IMR-90 (cell line): ENCODE results near the gene PRKN. TPM values are rescaled to one million over a fixed set of nuclear protein-coding genes. Genes with fewer than 3 reads are reported as not detected.

Source experiments
- ATAC-seq: fragments of 200-7000 bp; cut with Tn5 transposase; 2 replicates; pipeline ENCODE4 v1.9.1; 2020; ENCODE audit warnings: low read depth, mild to moderate bottlenecking, moderate library complexity
- BruUV-seq: library from RNA; stranded (reverse); fragments of 400-500 nt; replicated peaks from 2 replicates; lab custom pipeline; 2021; lab: Mats Ljungman, UMichigan
- CTCF ChIA-PET: fragments of 300-600 bp; formaldehyde crosslinking; extraction: SDS; loops from one replicate; lab custom pipeline; 2021; ENCODE audit warnings: antibody characterized with exemption; lab: Yijun Ruan, JAX
- POLR2A ChIA-PET: fragments of 300-600 bp; sonication (Branson Sonifier 250); formaldehyde crosslinking; loops from one replicate; lab custom pipeline; 2022; ENCODE audit warnings: antibody characterized with exemption; ENCODE audit not compliant: unreplicated experiment; lab: Charles Lee
- DNase-seq: peaks from one replicate; pipeline ENCODE4 v3.0.0; 2013
- H2AFZ ChIP-seq: replicated peaks from 2 replicates; pipeline ENCODE3; 2013; ENCODE audit warnings: low read length, mild to moderate bottlenecking; ENCODE audit not compliant: poor library complexity
- H2AK5ac ChIP-seq: 2 replicates; pipeline ENCODE4 v1.6.1; 2013; ENCODE audit warnings: low read depth, low read length, inconsistent platforms
- H2AK9ac ChIP-seq: replicated peaks from 2 replicates; pipeline ENCODE3; 2013; ENCODE audit warnings: mild to moderate bottlenecking, low read depth, low read length, moderate library complexity; ENCODE audit not compliant: poor library complexity
- H2BK120ac ChIP-seq: 2 replicates; pipeline ENCODE4 v1.6.1; 2013; ENCODE audit warnings: low read depth, low read length, inconsistent platforms
- H2BK15ac ChIP-seq: 3 replicates; pipeline ENCODE4 v1.6.1; 2013; ENCODE audit warnings: low read depth, low read length, inconsistent platforms
- H2BK20ac ChIP-seq: 2 replicates; pipeline ENCODE4 v1.6.1; 2013; ENCODE audit warnings: low read depth, mild to moderate bottlenecking, inconsistent platforms, low read length, moderate library complexity
- H2BK5ac ChIP-seq: 2 replicates; pipeline ENCODE4 v1.6.1; 2013; ENCODE audit warnings: mild to moderate bottlenecking, low read depth, low read length, inconsistent platforms; ENCODE audit not compliant: poor library complexity, severe bottlenecking
- H3K14ac ChIP-seq: replicated peaks from 2 replicates; pipeline ENCODE4 v1.6.1; 2013; ENCODE audit warnings: low read depth, low read length, inconsistent platforms
- H3K18ac ChIP-seq: 2 replicates; pipeline ENCODE4 v1.6.1; 2013; ENCODE audit warnings: low read depth, low read length, control low read depth
- H3K23ac ChIP-seq: 2 replicates; pipeline ENCODE4 v1.6.1; 2013; ENCODE audit warnings: low read depth, low read length, inconsistent platforms
- H3K27ac ChIP-seq: 2 replicates; pipeline ENCODE4 v1.5.1; 2013; ENCODE audit warnings: mild to moderate bottlenecking, control low read depth, low read length; ENCODE audit not compliant: insufficient read depth
- H3K27me3 ChIP-seq: 2 replicates; pipeline ENCODE4 v1.6.1; 2013; ENCODE audit warnings: low read length; ENCODE audit not compliant: control insufficient read depth, insufficient read depth
- H3K36me3 ChIP-seq: 2 replicates; pipeline ENCODE4 v1.6.1; 2013; ENCODE audit warnings: low read length, mixed read lengths; ENCODE audit not compliant: control insufficient read depth, insufficient read depth
- H3K4ac ChIP-seq: 2 replicates; pipeline ENCODE4 v1.6.1; 2013; ENCODE audit warnings: low read depth, low read length, inconsistent platforms
- H3K4me1 ChIP-seq: 2 replicates; pipeline ENCODE4 v1.6.1; 2013; ENCODE audit warnings: low read length, mixed read lengths; ENCODE audit not compliant: control insufficient read depth, insufficient read depth
- H3K4me2 ChIP-seq: 2 replicates; pipeline ENCODE4 v1.6.1; 2013; ENCODE audit warnings: low read depth, mild to moderate bottlenecking, control low read depth, low read length, moderate library complexity
- H3K4me3 ChIP-seq: 2 replicates; pipeline ENCODE4 v1.5.1; 2013; ENCODE audit warnings: low read depth, mild to moderate bottlenecking, control low read depth, low read length, moderate library complexity; ENCODE audit not compliant: insufficient read depth
- H3K56ac ChIP-seq: 2 replicates; pipeline ENCODE4 v1.6.1; 2013; ENCODE audit warnings: low read length, inconsistent platforms; ENCODE audit not compliant: insufficient read depth; ENCODE audit errors: extremely low read depth
- H3K79me1 ChIP-seq, 2 experiments: 2 replicates each; pipeline ENCODE4 v1.6.1; 2013; ENCODE audit warnings: low read length in 2 of 2, inconsistent platforms in 1 of 2, low read depth in 1 of 2
- H3K9ac ChIP-seq: 2 replicates; pipeline ENCODE4 v1.6.1; 2013; ENCODE audit warnings: low read depth, low read length, control low read depth
- H3K9me1 ChIP-seq: 2 replicates; pipeline ENCODE4 v1.6.1; 2013; ENCODE audit warnings: low read length, inconsistent platforms; ENCODE audit not compliant: insufficient read depth
- H3K9me3 ChIP-seq: 2 replicates; pipeline ENCODE4 v1.6.1; 2013; ENCODE audit warnings: low read length; ENCODE audit not compliant: control insufficient read depth, insufficient read depth
- H4K20me1 ChIP-seq: 2 replicates; pipeline ENCODE4 v1.6.1; 2013; ENCODE audit warnings: low read length, inconsistent platforms; ENCODE audit not compliant: insufficient read depth
- H4K5ac ChIP-seq: 2 replicates; pipeline ENCODE4 v1.6.1; 2013; ENCODE audit warnings: mild to moderate bottlenecking, low read depth, low read length, control low read depth
- H4K8ac ChIP-seq, 2 experiments: 2 replicates each; pipeline ENCODE4 v1.6.1; 2013; ENCODE audit warnings: low read depth in 2 of 2, low read length in 2 of 2, control low read depth in 1 of 2, inconsistent platforms in 1 of 2
- H4K91ac ChIP-seq: 2 replicates; pipeline ENCODE4 v1.6.1; 2013; ENCODE audit warnings: low read depth, low read length, inconsistent platforms; ENCODE audit not compliant: insufficient read depth
- CHD1 ChIP-seq: IDR thresholded peaks from 2 replicates; pipeline ENCODE4 v1.6.1; 2012; ENCODE audit warnings: low read depth, low read length, improper control_type of control experiment
- FOS ChIP-seq: fragments of 150-350 bp; IDR thresholded peaks from 2 replicates; pipeline ENCODE4 v1.6.1; 2016; ENCODE audit warnings: low read depth, low read length
- MAFK ChIP-seq: IDR thresholded peaks from 2 replicates; pipeline ENCODE4 v1.6.1; 2012; ENCODE audit warnings: low read depth, low read length, improper control_type of control experiment
- MAZ ChIP-seq: IDR thresholded peaks from 2 replicates; pipeline ENCODE4 v1.6.1; 2012; ENCODE audit warnings: low read depth, mild to moderate bottlenecking, low read length, improper control_type of control experiment, moderate library complexity, borderline replicate concordance
- MXI1 ChIP-seq: IDR thresholded peaks from 2 replicates; pipeline ENCODE4 v1.6.1; 2012; ENCODE audit warnings: low read depth, mild to moderate bottlenecking, low read length, moderate library complexity, borderline replicate concordance
- NFE2L2 ChIP-seq: fragments of 150-350 bp; IDR thresholded peaks from 2 replicates; pipeline ENCODE4 v1.6.1; 2016; ENCODE audit warnings: low read depth, mild to moderate bottlenecking, low read length
- POLR2A ChIP-seq: IDR thresholded peaks from 2 replicates; pipeline ENCODE4 v1.6.1; 2012; ENCODE audit warnings: mild to moderate bottlenecking, low read depth, low read length
- RAD21 ChIP-seq: IDR thresholded peaks from 2 replicates; pipeline ENCODE4 v1.6.1; 2012; ENCODE audit warnings: low read length, improper control_type of control experiment
- RFX5 ChIP-seq: IDR thresholded peaks from 2 replicates; pipeline ENCODE4 v1.8.0; 2012; ENCODE audit warnings: low read depth, mild to moderate bottlenecking, low read length, moderate library complexity
- WGBS, 2 experiments: methylation state at CpG; one replicate each; pipeline versions ENCODE4 v1.1.5 to v1.1.7; 2013; ENCODE audit warnings: missing lambda C conversion rate in 2 of 2; ENCODE audit not compliant: insufficient read length in 1 of 2; ENCODE audit errors: extremely low coverage in 2 of 2; 5-methylcytosine and 5-hydroxymethylcytosine counted together
- dilution Hi-C: fragments of 300-500 bp; cut with HindIII; formaldehyde crosslinking; loops from one replicate; pipeline ENCODE4 v1.14.3; 2018; ENCODE audit warnings: low sequenced_read_pairs; ENCODE audit not compliant: unreplicated experiment
- in situ Hi-C: fragments of 300-500 bp; cut with MboI; formaldehyde crosslinking; loops from 3 replicates; pipeline ENCODE4 v1.14.3; 2019; ENCODE audit warnings: low sequenced_read_pairs, inconsistent platforms, mixed read lengths
- intact Hi-C: fragments of 100-400 bp; cut with micrococcal nuclease; formaldehyde crosslinking; loops from 2 replicates; pipeline ENCODE4 v1.10.0; 2022
- polyA plus RNA-seq, 3 experiments: library from polyadenylated mRNA; depleted of rRNA; stranded (reverse); fragments of >200 nt; gene quantifications; 2 replicates each; pipeline ENCODE4 v1.2.3, GENCODE V29; 2012; ENCODE audit warnings: low replicate concordance in 1 of 3
- total RNA-seq: library from RNA; depleted of rRNA; stranded (reverse); fragments of >200 nt; gene quantifications from 2 replicates; pipeline ENCODE4 v1.2.3, GENCODE V29; 2012
- TF ChIP-seq, protein P1 (sequence below): conservative IDR thresholded peaks from 2 replicates; pipeline ENCODE4 v1.5.1; 2012; ENCODE audit warnings: mild to moderate bottlenecking, low read depth, low read length, improper control_type of control experiment
- TF ChIP-seq, protein P2 (sequence below): fragments of 150-350 bp; IDR thresholded peaks from 2 replicates; pipeline ENCODE4 v1.6.1; 2017; ENCODE audit warnings: mild to moderate bottlenecking, antibody characterized with exemption, low read length, low read depth
- TF ChIP-seq, protein P3 (sequence below): fragments of 150-350 bp; IDR thresholded peaks from 2 replicates; pipeline ENCODE4 v1.6.1; 2016; ENCODE audit warnings: low read depth, mild to moderate bottlenecking, low read length, moderate library complexity, borderline replicate concordance

The PRKN gene
- total and polyA plus RNA-seq, 2 of the 4 experiments (the other 2 are of a cell fraction), result 0.15 to 0.18 TPM

DNA sequence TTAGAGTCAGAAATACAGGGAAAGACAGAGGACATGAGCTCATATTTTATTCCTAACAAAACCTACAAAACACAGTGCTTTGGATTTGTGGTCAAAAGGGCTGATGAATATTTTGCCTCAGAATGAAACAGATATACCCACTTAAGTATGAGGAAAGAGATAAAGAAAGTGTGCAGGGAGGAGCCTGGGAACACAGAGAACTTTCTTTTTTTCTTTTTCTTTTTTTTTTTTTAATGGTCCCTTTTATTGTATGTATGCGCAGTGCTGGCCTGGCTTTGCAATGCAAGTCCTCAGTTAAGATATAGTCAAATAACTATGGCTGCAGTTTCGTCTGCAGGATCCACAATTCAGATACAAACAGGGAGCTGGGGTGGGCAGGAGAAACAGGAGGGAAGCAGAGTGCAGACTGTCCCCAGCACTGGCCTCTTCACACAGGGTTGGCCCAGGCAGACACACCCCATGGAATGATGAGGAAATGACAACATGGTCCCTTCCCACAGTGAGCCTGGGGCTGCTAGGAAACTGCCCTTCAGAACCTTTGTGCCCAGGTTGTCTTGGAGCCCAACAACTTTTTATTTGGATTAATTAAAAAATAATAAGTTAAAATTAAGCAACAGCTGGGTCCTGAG is 823.9 kb downstream of the PRKN start:
- WGBS, 2 experiments, result no CpG with 5 or more reads among the region's 2 CpGs
- dilution Hi-C loops (no loop called here), intact Hi-C loops (no loop called here), in situ Hi-C loops (no loop called here)
- no peak overlapping the region for H2BK5ac ChIP-seq
- no peak overlapping the region for H3K9ac ChIP-seq
- no peak overlapping the region for H3K18ac ChIP-seq
- H3K4me1 ChIP-seq, result no peaks in the 10 kb centered on the region
- no peaks in the 10 kb centered on the region for H3K79me1 ChIP-seq
- no peak overlapping the region for H3K56ac ChIP-seq
- no peak overlapping the region for H3K4me2 ChIP-seq
- ATAC-seq (no peak), DNase-seq (no peak)
- no peak overlapping the region for H4K5ac ChIP-seq
- peaks cover 16% of the 10 kb centered on the region for H3K9me3 ChIP-seq
- no peak overlapping the region for H2BK20ac ChIP-seq
- no peaks in the 10 kb centered on the region for H3K9me1 ChIP-seq
- H2AK9ac ChIP-seq, result no peak overlapping the region
- no peak for TF ChIP-seq NFE2L2
- no peak for TF ChIP-seq MXI1
- TF ChIP-seq, protein P1, sequence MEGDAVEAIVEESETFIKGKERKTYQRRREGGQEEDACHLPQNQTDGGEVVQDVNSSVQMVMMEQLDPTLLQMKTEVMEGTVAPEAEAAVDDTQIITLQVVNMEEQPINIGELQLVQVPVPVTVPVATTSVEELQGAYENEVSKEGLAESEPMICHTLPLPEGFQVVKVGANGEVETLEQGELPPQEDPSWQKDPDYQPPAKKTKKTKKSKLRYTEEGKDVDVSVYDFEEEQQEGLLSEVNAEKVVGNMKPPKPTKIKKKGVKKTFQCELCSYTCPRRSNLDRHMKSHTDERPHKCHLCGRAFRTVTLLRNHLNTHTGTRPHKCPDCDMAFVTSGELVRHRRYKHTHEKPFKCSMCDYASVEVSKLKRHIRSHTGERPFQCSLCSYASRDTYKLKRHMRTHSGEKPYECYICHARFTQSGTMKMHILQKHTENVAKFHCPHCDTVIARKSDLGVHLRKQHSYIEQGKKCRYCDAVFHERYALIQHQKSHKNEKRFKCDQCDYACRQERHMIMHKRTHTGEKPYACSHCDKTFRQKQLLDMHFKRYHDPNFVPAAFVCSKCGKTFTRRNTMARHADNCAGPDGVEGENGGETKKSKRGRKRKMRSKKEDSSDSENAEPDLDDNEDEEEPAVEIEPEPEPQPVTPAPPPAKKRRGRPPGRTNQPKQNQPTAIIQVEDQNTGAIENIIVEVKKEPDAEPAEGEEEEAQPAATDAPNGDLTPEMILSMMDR, result no peak
- TF ChIP-seq, protein P2, sequence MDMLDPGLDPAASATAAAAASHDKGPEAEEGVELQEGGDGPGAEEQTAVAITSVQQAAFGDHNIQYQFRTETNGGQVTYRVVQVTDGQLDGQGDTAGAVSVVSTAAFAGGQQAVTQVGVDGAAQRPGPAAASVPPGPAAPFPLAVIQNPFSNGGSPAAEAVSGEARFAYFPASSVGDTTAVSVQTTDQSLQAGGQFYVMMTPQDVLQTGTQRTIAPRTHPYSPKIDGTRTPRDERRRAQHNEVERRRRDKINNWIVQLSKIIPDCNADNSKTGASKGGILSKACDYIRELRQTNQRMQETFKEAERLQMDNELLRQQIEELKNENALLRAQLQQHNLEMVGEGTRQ, result no peak
- TF ChIP-seq MAFK, result no peak
- no peak for TF ChIP-seq POLR2A
- no peak for TF ChIP-seq MAZ
- no peak for TF ChIP-seq RFX5
- TF ChIP-seq RAD21, result no peak
- TF ChIP-seq, protein P3, sequence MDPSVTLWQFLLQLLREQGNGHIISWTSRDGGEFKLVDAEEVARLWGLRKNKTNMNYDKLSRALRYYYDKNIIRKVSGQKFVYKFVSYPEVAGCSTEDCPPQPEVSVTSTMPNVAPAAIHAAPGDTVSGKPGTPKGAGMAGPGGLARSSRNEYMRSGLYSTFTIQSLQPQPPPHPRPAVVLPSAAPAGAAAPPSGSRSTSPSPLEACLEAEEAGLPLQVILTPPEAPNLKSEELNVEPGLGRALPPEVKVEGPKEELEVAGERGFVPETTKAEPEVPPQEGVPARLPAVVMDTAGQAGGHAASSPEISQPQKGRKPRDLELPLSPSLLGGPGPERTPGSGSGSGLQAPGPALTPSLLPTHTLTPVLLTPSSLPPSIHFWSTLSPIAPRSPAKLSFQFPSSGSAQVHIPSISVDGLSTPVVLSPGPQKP, result no peak
- no peak for TF ChIP-seq CHD1
- TF ChIP-seq FOS, result no peak
- H2BK15ac ChIP-seq, result no peak overlapping the region
- POLR2A ChIA-PET, result no interaction called here
- H2AFZ ChIP-seq, result no peak overlapping the region
- no peaks in the 10 kb centered on the region for H3K36me3 ChIP-seq
- no peak overlapping the region for H2AK5ac ChIP-seq
- H3K14ac ChIP-seq, result no peak overlapping the region
- H3K23ac ChIP-seq, result no peak overlapping the region
- H4K8ac ChIP-seq, result no peak overlapping the region
- no peak overlapping the region for H3K4me3 ChIP-seq
- BruUV-seq, result no TSS peak
- H3K27ac ChIP-seq, result no peak overlapping the region
- H4K20me1 ChIP-seq, result no peaks in the 10 kb centered on the region
- H3K4ac ChIP-seq, result no peak overlapping the region
- no peak overlapping the region for H2BK120ac ChIP-seq
- H4K91ac ChIP-seq, result no peak overlapping the region
- CTCF ChIA-PET, result no interaction called here
- H3K27me3 ChIP-seq, result no peaks in the 10 kb centered on the region
